ENCODE data around the gene DIS3L2. TPM values are rescaled to one million over a fixed set of nuclear protein-coding genes. Genes with fewer than 3 reads are reported as not detected.

Gene DIS3L2
- total RNA-seq, 1 donor from 2014 or later, result 25.2 TPM

DNA sequence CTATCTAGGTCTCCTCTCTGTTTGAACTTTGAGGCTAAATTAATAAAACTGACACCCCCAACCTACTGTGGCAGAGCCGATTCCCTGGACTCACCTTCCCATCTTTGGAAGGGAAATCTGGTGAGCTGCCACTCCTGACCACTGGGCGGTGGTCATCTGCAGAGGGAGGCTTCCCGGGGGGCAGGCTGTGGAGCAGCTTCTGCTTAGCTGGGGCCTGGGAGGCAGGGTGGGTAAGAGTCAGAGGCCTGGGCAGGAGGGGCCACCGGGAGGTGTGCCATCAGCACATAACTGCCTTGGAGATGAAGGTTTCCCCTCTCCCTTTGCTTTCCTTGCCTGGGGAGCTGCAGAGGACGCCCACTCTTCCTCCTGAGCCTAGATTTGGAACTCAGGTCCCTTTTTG, 33.0 kb upstream of the DIS3L2 start:
- TF ChIP-seq, protein P1, sequence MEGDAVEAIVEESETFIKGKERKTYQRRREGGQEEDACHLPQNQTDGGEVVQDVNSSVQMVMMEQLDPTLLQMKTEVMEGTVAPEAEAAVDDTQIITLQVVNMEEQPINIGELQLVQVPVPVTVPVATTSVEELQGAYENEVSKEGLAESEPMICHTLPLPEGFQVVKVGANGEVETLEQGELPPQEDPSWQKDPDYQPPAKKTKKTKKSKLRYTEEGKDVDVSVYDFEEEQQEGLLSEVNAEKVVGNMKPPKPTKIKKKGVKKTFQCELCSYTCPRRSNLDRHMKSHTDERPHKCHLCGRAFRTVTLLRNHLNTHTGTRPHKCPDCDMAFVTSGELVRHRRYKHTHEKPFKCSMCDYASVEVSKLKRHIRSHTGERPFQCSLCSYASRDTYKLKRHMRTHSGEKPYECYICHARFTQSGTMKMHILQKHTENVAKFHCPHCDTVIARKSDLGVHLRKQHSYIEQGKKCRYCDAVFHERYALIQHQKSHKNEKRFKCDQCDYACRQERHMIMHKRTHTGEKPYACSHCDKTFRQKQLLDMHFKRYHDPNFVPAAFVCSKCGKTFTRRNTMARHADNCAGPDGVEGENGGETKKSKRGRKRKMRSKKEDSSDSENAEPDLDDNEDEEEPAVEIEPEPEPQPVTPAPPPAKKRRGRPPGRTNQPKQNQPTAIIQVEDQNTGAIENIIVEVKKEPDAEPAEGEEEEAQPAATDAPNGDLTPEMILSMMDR (IDR thresholded peaks at IDR 0.05; ENCODE audit: insufficient read depth, low read length, poor library complexity, severe bottlenecking), result peak; percentile 23
- Histone ChIP-seq H3K36me3 (ENCODE audit: control insufficient read depth, insufficient read depth, low read length) (no peaks in the 10 kb centered on the region), H3K4me3 (ENCODE audit: low read depth, low read length) (no peak overlapping the region), H3K27me3 (ENCODE audit: control insufficient read depth, insufficient read depth, low read length) (peaks cover 65% of the 10 kb centered on the region)
- no peak for DNase-seq (ENCODE audit: low read depth)

DNA sequence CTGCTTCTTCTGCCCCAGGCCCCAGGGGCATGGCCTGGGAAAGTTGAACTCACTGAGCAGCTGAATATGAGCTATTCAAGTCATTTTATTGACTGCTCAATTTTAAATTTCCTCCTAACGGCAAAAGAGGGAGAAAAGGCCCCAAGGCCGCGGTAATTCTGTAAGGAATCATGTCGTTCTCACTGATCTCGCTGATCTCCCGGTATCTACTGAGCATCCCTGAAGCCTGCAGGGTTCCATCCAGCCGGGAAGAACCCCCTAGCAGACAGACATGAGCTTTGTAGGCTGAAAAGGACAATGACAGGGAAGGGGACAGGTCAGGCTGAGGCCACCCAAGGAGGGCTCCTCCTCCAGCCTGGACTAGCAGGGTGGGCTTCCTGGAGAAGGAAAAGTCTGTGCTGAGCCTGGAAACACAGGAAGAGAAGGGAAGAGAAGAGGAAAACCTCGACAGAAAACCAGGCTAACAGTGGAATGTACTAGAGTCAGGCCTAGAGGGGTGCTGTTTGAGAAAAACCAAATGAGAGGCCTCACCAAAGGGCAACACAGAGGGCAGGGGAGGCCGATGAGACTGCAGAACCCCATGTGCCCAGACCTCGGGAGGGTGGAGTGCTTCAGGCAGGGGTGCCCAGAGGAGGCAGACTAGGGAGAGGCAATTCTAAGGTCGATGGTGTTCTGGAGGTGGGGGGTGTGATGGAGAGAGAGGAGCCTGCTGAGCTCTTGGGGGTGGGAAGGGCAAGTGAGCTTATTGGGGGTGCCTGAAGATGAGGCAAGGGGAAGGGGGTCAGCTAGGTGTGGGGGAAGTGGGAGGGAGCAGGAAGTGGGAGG, 32.4 kb upstream of the DIS3L2 start:
- no peaks in the 10 kb centered on the region for H3K36me3 ChIP-seq (ENCODE audit: control insufficient read depth, insufficient read depth, low read length)
- no peak overlapping the region for H3K4me3 ChIP-seq (ENCODE audit: low read depth, low read length)
- peaks cover 59% of the 10 kb centered on the region for H3K27me3 ChIP-seq (ENCODE audit: control insufficient read depth, insufficient read depth, low read length)
- DNase-seq (ENCODE audit: low read depth), result no peak
- TF ChIP-seq, protein P1 (IDR thresholded peaks at IDR 0.05; ENCODE audit: insufficient read depth, low read length, poor library complexity, severe bottlenecking), result no peak

DNA sequence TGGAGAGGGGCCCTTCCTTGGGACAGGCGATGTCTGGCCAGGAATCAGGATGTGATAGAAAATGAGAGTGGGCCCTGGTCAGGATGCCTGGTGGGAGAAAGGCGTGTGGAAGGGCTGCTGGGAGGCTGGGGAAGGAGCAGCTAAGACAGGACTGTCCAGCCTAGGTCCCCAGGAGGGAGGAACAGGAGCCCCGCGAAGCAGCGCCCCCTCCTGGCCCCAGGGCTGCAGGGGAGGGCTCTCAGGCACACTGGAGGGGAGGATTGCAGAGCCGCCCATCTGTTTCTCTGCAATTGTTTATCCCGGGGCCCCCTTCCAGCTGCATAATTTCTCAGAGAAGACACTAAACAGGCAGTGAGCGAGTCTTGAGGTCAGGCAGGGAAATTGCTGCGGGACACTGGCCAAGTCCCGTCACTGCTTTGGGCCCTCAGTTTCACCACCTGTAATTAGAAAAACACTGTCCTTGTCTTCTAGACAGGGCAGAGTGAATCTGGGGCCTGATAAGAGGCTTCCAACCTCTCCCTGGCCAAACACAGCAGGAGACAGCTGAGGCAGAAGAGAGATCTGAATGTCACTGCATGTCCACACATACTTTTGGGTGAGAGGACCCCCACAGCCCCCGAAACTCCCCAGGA, 31.4 kb upstream of the DIS3L2 start:
- no peaks in the 10 kb centered on the region for H3K36me3 ChIP-seq (ENCODE audit: control insufficient read depth, insufficient read depth, low read length)
- TF ChIP-seq, protein P1 (IDR thresholded peaks at IDR 0.05; ENCODE audit: insufficient read depth, low read length, poor library complexity, severe bottlenecking), result peak; percentile 36
- peaks cover 50% of the 10 kb centered on the region for H3K27me3 ChIP-seq (ENCODE audit: control insufficient read depth, insufficient read depth, low read length)
- DNase-seq (ENCODE audit: low read depth), result no peak
- no peak overlapping the region for H3K4me3 ChIP-seq (ENCODE audit: low read depth, low read length)

DNA sequence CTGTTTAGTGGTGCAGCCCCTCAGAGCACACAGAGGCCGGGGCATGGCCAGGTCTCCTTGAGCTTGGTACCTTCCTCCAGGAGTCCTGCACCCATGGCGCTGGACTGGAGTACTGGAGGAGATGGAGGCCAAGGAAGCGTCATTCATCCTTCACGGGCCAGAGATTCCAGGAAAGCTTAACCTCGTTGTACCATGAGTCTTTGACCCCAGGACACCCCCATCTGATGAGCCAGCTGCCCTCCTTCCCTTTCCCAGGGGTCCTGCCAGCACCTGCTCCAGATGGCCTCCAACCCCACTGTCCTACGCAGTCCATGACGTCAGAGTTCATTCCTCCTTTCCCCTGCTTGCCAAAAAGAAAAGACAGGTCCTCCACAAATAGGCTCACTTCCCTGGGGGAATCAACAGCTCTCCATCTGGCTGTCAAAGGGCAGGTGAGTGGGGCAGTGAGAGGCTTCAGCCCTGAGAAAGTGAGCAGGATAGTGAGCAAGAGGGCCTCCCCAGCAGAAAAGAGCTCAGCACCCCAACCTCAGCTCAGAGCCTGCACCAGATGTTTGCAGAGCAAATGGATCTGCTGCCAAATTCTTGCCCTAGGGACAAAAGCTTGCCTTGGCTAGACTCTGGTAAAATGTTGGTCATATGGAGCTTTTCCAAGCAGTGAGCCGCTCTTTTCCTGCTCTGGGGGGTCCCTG, 30.8 kb upstream of the DIS3L2 start:
- Histone ChIP-seq H3K27me3 (ENCODE audit: control insufficient read depth, insufficient read depth, low read length) (peaks cover 44% of the 10 kb centered on the region), H3K4me3 (ENCODE audit: low read depth, low read length) (no peak overlapping the region), H3K36me3 (ENCODE audit: control insufficient read depth, insufficient read depth, low read length) (no peaks in the 10 kb centered on the region)
- TF ChIP-seq, protein P1 (IDR thresholded peaks at IDR 0.05; ENCODE audit: insufficient read depth, low read length, poor library complexity, severe bottlenecking), result no peak
- DNase-seq (ENCODE audit: low read depth), result no peak

DNA sequence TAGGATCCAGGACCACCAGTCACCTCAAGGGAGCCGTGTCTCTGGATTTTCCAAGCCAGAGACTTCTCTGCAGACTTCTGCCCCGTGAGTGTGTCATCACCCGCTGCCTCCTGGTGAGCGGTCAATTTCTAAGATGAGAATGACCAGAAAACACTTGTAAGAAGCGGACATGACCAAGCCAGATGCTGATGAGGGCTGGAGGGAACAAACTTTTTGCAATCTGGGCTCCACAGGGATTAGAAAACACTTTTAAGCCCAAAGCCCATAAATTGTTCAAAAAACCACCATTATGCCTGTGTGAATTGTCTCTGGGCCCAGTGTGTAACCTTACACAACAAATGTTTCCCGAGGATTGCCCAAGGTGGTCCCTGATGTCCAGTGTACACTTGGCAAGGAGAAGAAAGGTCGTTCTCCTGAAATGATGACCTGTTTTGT, 30.0 kb upstream of the DIS3L2 start:
- TF ChIP-seq, protein P1 (IDR thresholded peaks at IDR 0.05; ENCODE audit: insufficient read depth, low read length, poor library complexity, severe bottlenecking), result no peak
- Histone ChIP-seq H3K4me3 (ENCODE audit: low read depth, low read length) (no peak overlapping the region), H3K36me3 (ENCODE audit: control insufficient read depth, insufficient read depth, low read length) (no peaks in the 10 kb centered on the region), H3K27me3 (ENCODE audit: control insufficient read depth, insufficient read depth, low read length) (peaks cover 37% of the 10 kb centered on the region)
- DNase-seq (ENCODE audit: low read depth), result no peak

Measured in kidney epithelial cell (primary cell).